ENCODE data around the gene WDPCP. TPM values are rescaled to one million over a fixed set of nuclear protein-coding genes. Genes with fewer than 3 reads are reported as not detected.
"Not testable (repeated sequence)": the region's sequence is repeated elsewhere in the genome, so short reads cannot be mapped to it uniquely, and the experiment has no call there.

The WDPCP gene
- total RNA-seq, 1 donor = 16.3 TPM

- Histone ChIP-seq H3K4me3 (ENCODE audit: insufficient read depth, low read length) (no peak overlapping the region), H3K9me3 (ENCODE audit: low read depth, low read length) (no peaks in the 10 kb centered on the region), H3K4me2 (ENCODE audit: insufficient read depth, low read length) (no peak overlapping the region), H3K79me2 (ENCODE audit: insufficient read depth, low read length) (peaks cover 3% of the 10 kb centered on the region), H3K27ac (ENCODE audit: low read depth, low read length) (no peak overlapping the region), H3K4me1 (ENCODE audit: insufficient read depth, low read length) (no peaks in the 10 kb centered on the region), H3K27me3 (ENCODE audit: insufficient read depth, low read length) (no peaks in the 10 kb centered on the region), H2AFZ (ENCODE audit: low read length) (no peak overlapping the region), H3K36me3 (ENCODE audit: insufficient read depth, low read length) (no peaks in the 10 kb centered on the region), H4K20me1 (ENCODE audit: insufficient read depth, low read length) (no peaks in the 10 kb centered on the region)
- no peak for DNase-seq (ENCODE audit: insufficient read length, low spot score, missing footprints)
- no peak for TF ChIP-seq CTCF (IDR thresholded peaks at IDR 0.05; ENCODE audit: extremely low read depth, low read depth, low read length)
Measured at GRCh38 chr2:63569740-63570139, 18.5 kb downstream of the WDPCP start.

GRCh38 chr2:63562751-63563150, 25.5 kb downstream of the WDPCP start:
- no peak for TF ChIP-seq CTCF (IDR thresholded peaks at IDR 0.05; ENCODE audit: extremely low read depth, low read depth, low read length)
- no peaks in the 10 kb centered on the region for H3K79me2 ChIP-seq (ENCODE audit: insufficient read depth, low read length)
- no peak overlapping the region for H3K4me2 ChIP-seq (ENCODE audit: insufficient read depth, low read length)
- no peak overlapping the region for H3K4me3 ChIP-seq (ENCODE audit: insufficient read depth, low read length)
- no peak for DNase-seq (ENCODE audit: insufficient read length, low spot score, missing footprints)
- no peaks in the 10 kb centered on the region for H3K36me3 ChIP-seq (ENCODE audit: insufficient read depth, low read length)
- no peaks in the 10 kb centered on the region for H3K27me3 ChIP-seq (ENCODE audit: insufficient read depth, low read length)
- no peaks in the 10 kb centered on the region for H3K9me3 ChIP-seq (ENCODE audit: low read depth, low read length)
- H2AFZ ChIP-seq (ENCODE audit: low read length) = no peak overlapping the region
- no peak overlapping the region for H3K27ac ChIP-seq (ENCODE audit: low read depth, low read length)
- H4K20me1 ChIP-seq (ENCODE audit: insufficient read depth, low read length) = no peaks in the 10 kb centered on the region
- no peaks in the 10 kb centered on the region for H3K4me1 ChIP-seq (ENCODE audit: insufficient read depth, low read length)

GRCh38 chr2:63558922-63559321, 29.4 kb downstream of the WDPCP start:
- DNase-seq (ENCODE audit: insufficient read length, low spot score, missing footprints); H4K20me1 ChIP-seq (ENCODE audit: insufficient read depth, low read length); H3K27ac ChIP-seq (ENCODE audit: low read depth, low read length); H3K4me2 ChIP-seq (ENCODE audit: insufficient read depth, low read length); H2AFZ ChIP-seq (ENCODE audit: low read length); H3K4me1 ChIP-seq (ENCODE audit: insufficient read depth, low read length); H3K9me3 ChIP-seq (ENCODE audit: low read depth, low read length); H3K36me3 ChIP-seq (ENCODE audit: insufficient read depth, low read length); H3K4me3 ChIP-seq (ENCODE audit: insufficient read depth, low read length); H3K79me2 ChIP-seq (ENCODE audit: insufficient read depth, low read length); H3K27me3 ChIP-seq (ENCODE audit: insufficient read depth, low read length): not testable (repeated sequence)

- not testable (repeated sequence) for H3K4me2 ChIP-seq (ENCODE audit: insufficient read depth, low read length); H3K9me3 ChIP-seq (ENCODE audit: low read depth, low read length); H3K4me3 ChIP-seq (ENCODE audit: insufficient read depth, low read length); DNase-seq (ENCODE audit: insufficient read length, low spot score, missing footprints); H3K79me2 ChIP-seq (ENCODE audit: insufficient read depth, low read length); H3K27ac ChIP-seq (ENCODE audit: low read depth, low read length); H3K36me3 ChIP-seq (ENCODE audit: insufficient read depth, low read length); H4K20me1 ChIP-seq (ENCODE audit: insufficient read depth, low read length); H3K4me1 ChIP-seq (ENCODE audit: insufficient read depth, low read length); H2AFZ ChIP-seq (ENCODE audit: low read length); H3K27me3 ChIP-seq (ENCODE audit: insufficient read depth, low read length)
Measured at GRCh38 chr2:63557819-63558218, 30.5 kb downstream of the WDPCP start.

GRCh38 chr2:63555931-63556330, 32.3 kb downstream of the WDPCP start:
- Histone ChIP-seq H3K4me1 (ENCODE audit: insufficient read depth, low read length) (peaks cover 10% of the 10 kb centered on the region), H3K27ac (ENCODE audit: low read depth, low read length) (no peak overlapping the region), H3K9me3 (ENCODE audit: low read depth, low read length) (no peaks in the 10 kb centered on the region), H3K36me3 (ENCODE audit: insufficient read depth, low read length) (no peaks in the 10 kb centered on the region), H2AFZ (ENCODE audit: low read length) (no peak overlapping the region), H3K27me3 (ENCODE audit: insufficient read depth, low read length) (no peaks in the 10 kb centered on the region), H3K79me2 (ENCODE audit: insufficient read depth, low read length) (no peaks in the 10 kb centered on the region), H3K4me2 (ENCODE audit: insufficient read depth, low read length) (no peak overlapping the region), H3K4me3 (ENCODE audit: insufficient read depth, low read length) (no peak overlapping the region), H4K20me1 (ENCODE audit: insufficient read depth, low read length) (no peaks in the 10 kb centered on the region)
- no peak for DNase-seq (ENCODE audit: insufficient read length, low spot score, missing footprints)
- no peak for TF ChIP-seq CTCF (IDR thresholded peaks at IDR 0.05; ENCODE audit: extremely low read depth, low read depth, low read length)
